PFSK-1 (cell line): Measurements from ENCODE around the gene SLC2A10.

Experiments
- FOXP2 ChIP-seq: optimal IDR thresholded peaks from 2 replicates; pipeline ENCODE3; 2011; ENCODE audit warnings: borderline replicate concordance, control low read depth, inconsistent platforms; ENCODE audit not compliant: insufficient read depth; ENCODE audit errors: extremely low read length, extremely low read depth
- POLR2AphosphoS5 ChIP-seq: IDR thresholded peaks from 2 replicates; pipeline ENCODE4 v1.6.1; 2012; ENCODE audit warnings: low read depth, mild to moderate bottlenecking, control low read depth, low read length, moderate library complexity
- REST ChIP-seq, 2 experiments: IDR thresholded peaks; 2 replicates each; pipeline versions ENCODE4 v1.6.1 to v1.8.0; 2011 to 2012; ENCODE audit warnings: low read depth in 2 of 2, low read length in 2 of 2, control low read depth in 1 of 2, inconsistent platforms in 1 of 2, mild to moderate bottlenecking in 1 of 2, moderate library complexity in 1 of 2; ENCODE audit not compliant: insufficient read depth in 1 of 2
- SIN3A ChIP-seq: IDR thresholded peaks from 2 replicates; pipeline ENCODE4 v1.6.1; 2012; ENCODE audit warnings: mild to moderate bottlenecking, low read length, moderate library complexity, borderline replicate concordance; ENCODE audit not compliant: insufficient read depth
- TAF1 ChIP-seq: IDR thresholded peaks from 2 replicates; pipeline ENCODE4 v1.6.1; 2012; ENCODE audit warnings: low read length, control low read depth, borderline replicate concordance; ENCODE audit not compliant: insufficient read depth

Gene SLC2A10

DNA sequence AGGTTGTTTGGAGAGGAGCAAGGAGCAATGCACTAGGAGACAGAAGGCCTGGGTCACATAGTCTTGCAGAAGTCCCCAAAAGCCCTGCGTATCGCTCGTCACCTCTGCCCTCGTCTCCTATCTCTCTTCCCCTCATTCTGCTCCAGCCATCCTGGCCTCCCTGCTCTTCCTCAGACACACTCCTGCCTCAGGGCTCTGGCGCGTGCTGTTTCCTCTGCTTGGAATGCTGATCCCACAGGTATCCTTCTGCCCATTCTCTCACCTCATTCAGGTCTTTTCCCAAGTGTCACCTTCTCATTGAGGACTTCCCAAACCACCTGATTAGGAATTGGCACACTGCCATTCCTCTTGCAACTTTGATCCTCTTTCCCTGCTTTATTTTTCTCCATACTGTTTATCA lies 9.0 kb upstream of the SLC2A10 start:
- TF ChIP-seq POLR2AphosphoS5 (no peak), TAF1 (no peak), SIN3A (no peak), FOXP2 (no peak), REST (IDR thresholded peaks at IDR 0.05; ENCODE audit: insufficient read depth in 1 of 2, low read depth in 2 of 2, low read length in 2 of 2) (no peak)

GRCh38 chr20:46701057-46701456 lies 8.4 kb upstream of the SLC2A10 start:
- no peak for TF ChIP-seq FOXP2
- no peak for TF ChIP-seq TAF1
- TF ChIP-seq SIN3A: no peak
- no peak for TF ChIP-seq REST (IDR thresholded peaks at IDR 0.05; ENCODE audit: insufficient read depth in 1 of 2, low read depth in 2 of 2, low read length in 2 of 2)
- no peak for TF ChIP-seq POLR2AphosphoS5

DNA sequence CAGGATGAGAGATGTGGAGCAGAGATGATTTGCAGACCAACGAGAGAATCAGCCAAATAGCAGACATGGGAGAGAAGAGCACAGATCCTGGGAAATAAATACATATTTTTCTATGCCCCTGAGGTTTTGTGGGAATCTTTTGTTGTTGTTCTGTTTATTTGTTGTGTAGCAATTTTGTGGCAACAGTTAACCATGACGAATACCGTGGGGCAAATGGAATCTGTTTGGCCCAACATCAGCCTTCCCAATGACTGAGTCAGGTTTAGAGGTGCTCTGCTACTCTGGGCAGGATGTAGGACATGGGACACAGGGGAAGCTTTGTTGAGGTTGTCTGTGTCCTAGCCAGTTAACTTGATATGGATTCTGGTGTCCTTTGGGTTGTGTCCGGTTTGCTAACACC lies 7.9 kb upstream of the SLC2A10 start:
- no peak for TF ChIP-seq POLR2AphosphoS5
- no peak for TF ChIP-seq FOXP2
- no peak for TF ChIP-seq SIN3A
- no peak for TF ChIP-seq TAF1
- no peak for TF ChIP-seq REST (IDR thresholded peaks at IDR 0.05; ENCODE audit: insufficient read depth in 1 of 2, low read depth in 2 of 2, low read length in 2 of 2)

GRCh38 chr20:46701986-46702385 lies 7.5 kb upstream of the SLC2A10 start:
- TF ChIP-seq POLR2AphosphoS5: no peak
- TF ChIP-seq TAF1: no peak

DNA sequence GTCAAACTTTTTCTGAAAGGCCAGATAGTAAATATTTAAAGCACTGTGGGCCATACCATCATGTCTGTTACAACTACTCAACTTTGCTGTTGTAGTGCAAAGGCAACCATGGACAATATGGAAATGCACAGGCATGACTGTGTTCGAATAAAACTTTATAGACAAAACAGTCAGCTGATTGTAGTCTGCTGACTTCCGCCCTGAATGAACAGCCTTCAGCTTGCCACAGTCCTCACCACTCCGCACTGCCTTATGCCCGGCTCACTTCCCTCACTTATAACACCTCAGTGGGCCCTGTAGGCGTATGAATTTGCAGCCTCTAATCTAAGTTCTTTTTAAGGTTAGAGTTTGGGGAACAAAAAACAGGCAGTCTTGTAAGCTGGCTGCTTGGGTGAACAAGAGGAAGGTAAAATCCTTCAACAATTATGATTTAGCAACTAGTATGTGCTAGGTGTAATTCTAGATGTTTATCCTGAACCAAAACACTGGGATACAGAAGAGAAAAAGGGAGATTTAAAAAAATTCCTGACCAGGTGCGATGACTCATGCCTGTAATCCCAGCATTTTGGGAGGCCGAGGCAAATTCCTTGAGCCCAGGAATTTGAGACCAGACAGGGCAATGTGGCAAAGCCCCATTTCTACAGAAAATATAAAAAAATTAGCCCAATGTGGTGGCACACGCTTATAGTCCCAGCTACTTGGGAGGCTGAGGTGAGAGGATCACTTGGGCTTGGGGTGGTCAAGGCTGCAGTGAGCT lies 6.8 kb upstream of the SLC2A10 start:
- no peak for TF ChIP-seq FOXP2
- no peak for TF ChIP-seq SIN3A
- no peak for TF ChIP-seq TAF1
- TF ChIP-seq REST (IDR thresholded peaks at IDR 0.05; ENCODE audit: insufficient read depth in 1 of 2, low read depth in 2 of 2, low read length in 2 of 2): no peak
- TF ChIP-seq POLR2AphosphoS5: no peak
